Choroid plexus epithelial cell (primary cell): Measurements from ENCODE around the gene AQR.

Experiments
- DNase-seq: peaks from one replicate; pipeline ENCODE4 v3.0.0-alpha.2; 2010; ENCODE audit warnings: low read depth
- H3K4me3 ChIP-seq: 2 replicates; pipeline ENCODE4 v1.5.1; 2011; ENCODE audit warnings: low read depth, mild to moderate bottlenecking, control low read depth, low read length, moderate library complexity
- CTCF ChIP-seq: conservative IDR thresholded peaks from 2 replicates; pipeline ENCODE4 v1.5.1; 2011; ENCODE audit warnings: low read depth, mild to moderate bottlenecking, control low read depth, inconsistent platforms, low read length, moderate library complexity

Gene AQR

GRCh38 chr15:34850121-34850520, 119.4 kb downstream of the AQR start:
- no peak overlapping the region for H3K4me3 ChIP-seq
- no peak for DNase-seq
- no peak for TF ChIP-seq CTCF

- DNase-seq: no peak
- H3K4me3 ChIP-seq: no peak overlapping the region
- TF ChIP-seq CTCF: no peak
These were observed 120.1 kb downstream of the AQR start for GRCh38 chr15:34849364-34849959.

GRCh38 chr15:34847598-34847997, 121.9 kb downstream of the AQR start:
- peak; percentile 31 for DNase-seq
- H3K4me3 ChIP-seq: no peak overlapping the region
- no peak for TF ChIP-seq CTCF

GRCh38 chr15:34841262-34841725, 128.2 kb downstream of the AQR start:
- no peak for TF ChIP-seq CTCF
- DNase-seq: no peak
- H3K4me3 ChIP-seq: no peak overlapping the region

GRCh38 chr15:34838282-34838681, 131.3 kb downstream of the AQR start:
- no peak for TF ChIP-seq CTCF
- no peak overlapping the region for H3K4me3 ChIP-seq
- no peak for DNase-seq

- no peak for TF ChIP-seq CTCF
- peak; percentile 52 for DNase-seq
- H3K4me3 ChIP-seq: no peak overlapping the region
These were observed 132.1 kb downstream of the AQR start for GRCh38 chr15:34837246-34838016.
